Liver (tissue), 9 donors: ENCODE results near the gene SOX6. TPM values are rescaled to one million over a fixed set of nuclear protein-coding genes. Genes with fewer than 3 reads are reported as not detected.

Experiments used
- DNase-seq: peaks from one replicate; pipeline ENCODE4 v3.0.0-alpha.2; 2017; ENCODE audit warnings: low spot score
- H3K27ac ChIP-seq, 2 donors: one replicate each; pipeline ENCODE4 v1.7.0; 2013; ENCODE audit warnings: inconsistent platforms in 2 of 2, low read length in 2 of 2, control low read depth in 1 of 2, low read depth in 1 of 2, mild to moderate bottlenecking in 1 of 2
- H3K27me3 ChIP-seq, 4 donors: one replicate each; pipeline versions ENCODE4 v1.6.1 to v1.7.0; 2013; ENCODE audit warnings: low read length in 3 of 4, inconsistent platforms in 1 of 4, mild to moderate bottlenecking in 1 of 4, moderate library complexity in 1 of 4; ENCODE audit not compliant: control insufficient read depth in 4 of 4, insufficient read depth in 4 of 4
- H3K36me3 ChIP-seq, 4 donors: one replicate each; pipeline versions ENCODE4 v1.6.1 to v1.7.0; 2013; ENCODE audit warnings: low read length in 3 of 4, mild to moderate bottlenecking in 3 of 4, low read depth in 1 of 4, moderate library complexity in 1 of 4; ENCODE audit not compliant: control insufficient read depth in 4 of 4, insufficient read depth in 3 of 4
- H3K4me1 ChIP-seq, 4 donors: one replicate each; pipeline versions ENCODE4 v1.6.1 to v1.7.0; 2013; ENCODE audit warnings: low read length in 3 of 4, mild to moderate bottlenecking in 3 of 4, moderate library complexity in 1 of 4; ENCODE audit not compliant: control insufficient read depth in 4 of 4, insufficient read depth in 4 of 4
- H3K4me3 ChIP-seq, 3 donors: one replicate each; pipeline versions ENCODE4 v1.6.1 to v1.7.0; 2013; ENCODE audit warnings: low read length in 3 of 3, control low read depth in 1 of 3, low read depth in 1 of 3, mild to moderate bottlenecking in 1 of 3
- H3K9ac ChIP-seq, 2 donors: one replicate each; pipeline ENCODE4 v1.7.0; 2013; ENCODE audit warnings: low read length in 2 of 2, mild to moderate bottlenecking in 2 of 2, moderate library complexity in 2 of 2, control low read depth in 1 of 2, low read depth in 1 of 2
- H3K9me3 ChIP-seq, 4 donors: one replicate each; pipeline versions ENCODE4 v1.6.1 to v1.7.0; 2013; ENCODE audit warnings: low read length in 3 of 4; ENCODE audit not compliant: control insufficient read depth in 4 of 4
- CTCF ChIP-seq: fragments of 150-350 bp; IDR thresholded peaks from 2 replicates; pipeline ENCODE4 v1.5.1; 2017; ENCODE audit warnings: improper control_type of control experiment, low read depth, low read length; ENCODE audit not compliant: missing input control
- EGR1 ChIP-seq, 2 donors: IDR thresholded peaks; 2 replicates each; pipeline ENCODE4 v1.6.1; 2016 to 2018; ENCODE audit warnings: antibody characterized with exemption in 2 of 2, low read depth in 2 of 2
- FOXA1 ChIP-seq: IDR thresholded peaks from 2 replicates; pipeline ENCODE4 v1.6.1; 2016; ENCODE audit warnings: antibody characterized with exemption
- GABPA ChIP-seq, 2 donors: IDR thresholded peaks in 1 of 2; conservative IDR thresholded peaks in 1 of 2; 2 replicates each; pipeline ENCODE4 v1.6.1; 2016; ENCODE audit warnings: antibody characterized with exemption in 2 of 2, mild to moderate bottlenecking in 1 of 2, moderate library complexity in 1 of 2
- HNF4G ChIP-seq: IDR thresholded peaks from 2 replicates; pipeline ENCODE4 v1.6.1; 2016; ENCODE audit warnings: antibody characterized with exemption
- JUND ChIP-seq, 2 donors: IDR thresholded peaks; 2 replicates each; pipeline ENCODE4 v1.6.1; 2016; ENCODE audit warnings: antibody characterized with exemption in 2 of 2
- NR2F2 ChIP-seq: IDR thresholded peaks from 2 replicates; pipeline ENCODE4 v1.6.1; 2016; ENCODE audit warnings: antibody characterized with exemption
- RAD21 ChIP-seq, 2 donors: IDR thresholded peaks; 2 replicates each; pipeline ENCODE4 v1.6.1; 2016; ENCODE audit warnings: antibody characterized with exemption in 2 of 2, mild to moderate bottlenecking in 2 of 2
- REST ChIP-seq: IDR thresholded peaks from 2 replicates; pipeline ENCODE4 v1.6.1; 2016; ENCODE audit warnings: antibody characterized with exemption, mild to moderate bottlenecking
- RXRA ChIP-seq, 2 donors: IDR thresholded peaks; 2 replicates each; pipeline ENCODE4 v1.6.1; 2017 to 2018; ENCODE audit warnings: antibody characterized with exemption in 2 of 2, mild to moderate bottlenecking in 1 of 2
- SP1 ChIP-seq: IDR thresholded peaks from 2 replicates; pipeline ENCODE4 v1.6.1; 2018; ENCODE audit warnings: antibody characterized with exemption, mild to moderate bottlenecking
- TAF1 ChIP-seq: conservative IDR thresholded peaks from 2 replicates; pipeline ENCODE4 v1.6.1; 2016; ENCODE audit warnings: antibody characterized with exemption, mild to moderate bottlenecking
- YY1 ChIP-seq: IDR thresholded peaks from 2 replicates; pipeline ENCODE4 v1.6.1; 2016; ENCODE audit warnings: antibody characterized with exemption, mild to moderate bottlenecking
- WGBS: extraction: QIAGEN DNeasy Blood & Tissue Kit; methylation state at CpG from one replicate; pipeline ENCODE4 v1.1.7; 2013; 5-methylcytosine and 5-hydroxymethylcytosine counted together
- polyA plus RNA-seq, 2 donors: library from polyadenylated mRNA; stranded (reverse) in 1 of 2; unstranded in 1 of 2; fragments of 200-250 nt in 1 of 2; fragments of >200 nt in 1 of 2; fragmentation: Nextera tagmentation in 1 of 2; extraction: Ambion mirVana in 1 of 2; gene quantifications; one replicate each; pipeline versions ENCODE4 v1.2.1 to v1.2.3, GENCODE V29; 2013 to 2015
- total RNA-seq, 2 donors: library from RNA; depleted of rRNA; stranded (reverse); fragments of >200 nt; gene quantifications; one replicate each; pipeline ENCODE4 v1.2.3, GENCODE V29; 2014
- TF ChIP-seq, protein P1 (sequence below): IDR thresholded peaks from 2 replicates; pipeline ENCODE4 v1.6.1; 2016; ENCODE audit warnings: antibody characterized with exemption
- TF ChIP-seq, protein P2 (sequence below): IDR thresholded peaks from 2 replicates; pipeline ENCODE4 v1.6.1; 2016; ENCODE audit warnings: antibody characterized with exemption
- TF ChIP-seq, protein P3 (sequence below): IDR thresholded peaks from 2 replicates; pipeline ENCODE4 v1.6.1; 2016; ENCODE audit warnings: antibody characterized with exemption
- donor health status: healthy.
- donor health status: healthy.
- donor health status: healthy.
- donor health status: healthy.
- donor health status: healthy.

The SOX6 gene
- total and polyA plus RNA-seq, 4 donors = 2.4 to 111 (median 14.8) TPM

- TF ChIP-seq, protein P1, sequence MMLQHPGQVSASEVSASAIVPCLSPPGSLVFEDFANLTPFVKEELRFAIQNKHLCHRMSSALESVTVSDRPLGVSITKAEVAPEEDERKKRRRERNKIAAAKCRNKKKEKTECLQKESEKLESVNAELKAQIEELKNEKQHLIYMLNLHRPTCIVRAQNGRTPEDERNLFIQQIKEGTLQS = no peak
Measured at GRCh38 chr11:16007514-16007913, 348.8 kb downstream of the SOX6 start (continued).

DNA sequence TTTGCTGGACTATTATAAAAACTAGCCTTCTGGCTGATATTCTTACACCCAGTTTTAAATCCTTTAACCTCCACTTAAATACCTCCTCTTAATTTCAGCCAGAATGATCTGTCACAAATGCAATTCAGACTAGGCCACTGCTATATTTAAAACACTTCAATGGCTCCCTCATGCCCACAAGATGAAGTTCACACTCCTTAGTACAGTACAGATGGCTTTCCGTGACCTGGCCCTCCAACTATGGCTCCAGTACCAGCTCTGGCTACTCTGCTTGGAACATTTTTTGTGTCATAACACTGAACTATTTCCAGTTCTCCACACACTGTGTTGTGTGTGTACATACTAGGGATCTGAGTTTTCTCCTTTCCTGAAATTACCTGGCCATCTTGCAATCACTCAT, 353.4 kb downstream of the SOX6 start:
- DNase-seq = no peak
- H3K9ac ChIP-seq = no peak overlapping the region
- H3K36me3 ChIP-seq = peaks cover 0 to 4% (median 0%) of the 10 kb centered on the region in 4 donors
- H3K27ac ChIP-seq = no peak overlapping the region
- no peaks in the 10 kb centered on the region for H3K27me3 ChIP-seq
- TF ChIP-seq NR2F2 (no peak), SP1 (no peak), GABPA (IDR thresholded peaks at IDR 0.05 in 1 of 2, conservative IDR thresholded peaks at IDR 0.05 in 1 of 2) (no peak), REST (no peak), TAF1 (no peak), RXRA (IDR thresholded peaks at IDR 0.05) (no peak), EGR1 (IDR thresholded peaks at IDR 0.05; ENCODE audit: low read depth in 2 of 2) (no peak), YY1 (no peak), CTCF (no peak), JUND (IDR thresholded peaks at IDR 0.05) (no peak), FOXA1 (no peak), RAD21 (IDR thresholded peaks at IDR 0.05) (no peak), HNF4G (no peak)
- TF ChIP-seq, protein P2, sequence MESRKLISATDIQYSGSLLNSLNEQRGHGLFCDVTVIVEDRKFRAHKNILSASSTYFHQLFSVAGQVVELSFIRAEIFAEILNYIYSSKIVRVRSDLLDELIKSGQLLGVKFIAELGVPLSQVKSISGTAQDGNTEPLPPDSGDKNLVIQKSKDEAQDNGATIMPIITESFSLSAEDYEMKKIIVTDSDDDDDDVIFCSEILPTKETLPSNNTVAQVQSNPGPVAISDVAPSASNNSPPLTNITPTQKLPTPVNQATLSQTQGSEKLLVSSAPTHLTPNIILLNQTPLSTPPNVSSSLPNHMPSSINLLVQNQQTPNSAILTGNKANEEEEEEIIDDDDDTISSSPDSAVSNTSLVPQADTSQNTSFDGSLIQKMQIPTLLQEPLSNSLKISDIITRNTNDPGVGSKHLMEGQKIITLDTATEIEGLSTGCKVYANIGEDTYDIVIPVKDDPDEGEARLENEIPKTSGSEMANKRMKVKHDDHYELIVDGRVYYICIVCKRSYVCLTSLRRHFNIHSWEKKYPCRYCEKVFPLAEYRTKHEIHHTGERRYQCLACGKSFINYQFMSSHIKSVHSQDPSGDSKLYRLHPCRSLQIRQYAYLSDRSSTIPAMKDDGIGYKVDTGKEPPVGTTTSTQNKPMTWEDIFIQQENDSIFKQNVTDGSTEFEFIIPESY = no peak
- TF ChIP-seq, protein P3, sequence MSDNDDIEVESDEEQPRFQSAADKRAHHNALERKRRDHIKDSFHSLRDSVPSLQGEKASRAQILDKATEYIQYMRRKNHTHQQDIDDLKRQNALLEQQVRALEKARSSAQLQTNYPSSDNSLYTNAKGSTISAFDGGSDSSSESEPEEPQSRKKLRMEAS = no peak
- H3K4me3 ChIP-seq = no peak overlapping the region
- peaks cover 0 to 3% (median 0%) of the 10 kb centered on the region in 4 donors for H3K4me1 ChIP-seq
- 94% methylated on average over 1 of the region's 1 CpG for WGBS
- no peaks in the 10 kb centered on the region for H3K9me3 ChIP-seq
